CD4-positive, alpha-beta T cell (primary cell): ENCODE results near the gene TEX2. TPM values are rescaled to one million over a fixed set of nuclear protein-coding genes. Genes with fewer than 3 reads are reported as not detected.
"Not testable (repeated sequence)": the region's sequence is repeated elsewhere in the genome, so short reads cannot be mapped to it uniquely, and the experiment has no call there.

Experiments used
- ATAC-seq: fragments of 200-7000 bp; cut with Tn5 transposase; one replicate; pipeline ENCODE4 v1.10.0; 2022; ENCODE audit warnings: mild to moderate bottlenecking; ENCODE audit not compliant: poor library complexity
- CTCF ChIA-PET: fragments of 350-600 bp; sonication (Branson Sonifier 250); formaldehyde crosslinking; loops from one replicate; lab custom pipeline; 2021; ENCODE audit warnings: antibody characterized with exemption, inconsistent platforms; lab: Charles Lee
- POLR2A ChIA-PET: fragments of 350-600 bp; sonication (Branson Sonifier 250); formaldehyde crosslinking; loops from one replicate; lab custom pipeline; 2021; ENCODE audit warnings: antibody characterized with exemption, inconsistent platforms; lab: Charles Lee
- DNase-seq, 14 experiments: peaks; one replicate each; pipeline ENCODE4 v3.0.0-alpha.2; 2013 to 2020; ENCODE audit warnings: mixed read lengths in 2 of 14
- H3K27ac ChIP-seq, 2 donors: one replicate each; pipeline versions ENCODE4 v1.5.1 to v1.7.0; 2013; ENCODE audit warnings: low read length in 2 of 2, low read depth in 1 of 2, mild to moderate bottlenecking in 1 of 2
- H3K27me3 ChIP-seq, 2 experiments: 1 replicate in 1 of 2; 2 replicates in 1 of 2; pipeline versions ENCODE4 v1.6.1 to v1.7.0; 2013; ENCODE audit warnings: low read length in 2 of 2, control low read depth in 1 of 2, mild to moderate bottlenecking in 1 of 2, moderate library complexity in 1 of 2; ENCODE audit not compliant: insufficient read depth in 2 of 2, control insufficient read depth in 1 of 2
- H3K36me3 ChIP-seq: one replicate; pipeline ENCODE4 v1.6.1; 2013; ENCODE audit warnings: low read length, control low read depth; ENCODE audit not compliant: insufficient read depth
- H3K4me1 ChIP-seq: one replicate; pipeline ENCODE4 v1.6.1; 2013; ENCODE audit warnings: low read length, control low read depth; ENCODE audit not compliant: insufficient read depth
- H3K4me3 ChIP-seq: one replicate; pipeline ENCODE4 v1.5.1; 2013; ENCODE audit warnings: mild to moderate bottlenecking, low read length, moderate library complexity
- H3K9me3 ChIP-seq, 2 experiments: 1 replicate in 1 of 2; 2 replicates in 1 of 2; pipeline versions ENCODE4 v1.6.1 to v1.7.0; 2013; ENCODE audit warnings: low read length in 2 of 2, mild to moderate bottlenecking in 2 of 2, control low read depth in 1 of 2, moderate library complexity in 1 of 2; ENCODE audit not compliant: control insufficient read depth in 1 of 2, insufficient read depth in 1 of 2
- H3K27ac Mint-ChIP-seq: one replicate; pipeline ENCODE4 v1.8.0; 2020; ENCODE audit warnings: mixed read lengths
- H3K27me3 Mint-ChIP-seq: one replicate; pipeline ENCODE4 v1.8.0; 2021; ENCODE audit warnings: mixed read lengths
- H3K36me3 Mint-ChIP-seq: one replicate; pipeline ENCODE4 v1.8.0; 2021; ENCODE audit warnings: low read depth, mixed read lengths
- H3K4me1 Mint-ChIP-seq: one replicate; pipeline ENCODE4 v1.8.0; 2021; ENCODE audit warnings: low read depth, mixed read lengths
- H3K4me3 Mint-ChIP-seq: one replicate; pipeline ENCODE4 v1.8.0; 2020; ENCODE audit warnings: mild to moderate bottlenecking, mixed read lengths
- H3K9me3 Mint-ChIP-seq: one replicate; pipeline ENCODE4 v1.8.0; 2020; ENCODE audit warnings: mixed read lengths
- intact Hi-C, 2 experiments: fragments of 100-400 bp; cut with DNase I in 1 of 2; cut with micrococcal nuclease in 1 of 2; formaldehyde crosslinking; loops; one replicate each; pipeline versions ENCODE4 v1.15.1 to v1.9.0; 2023 to 2025; cut with DNase I, micrococcal nuclease
- total RNA-seq, 174 experiments: library from RNA in 2 of 174; stranded (reverse) in 2 of 174; gene quantifications; one replicate each; pipeline ENCODE4 v1.2.3 and lab custom pipeline; 2021 to 2026
- TF ChIP-seq, protein P1 (sequence below): fragments of 200-600 bp; IDR thresholded peaks from one replicate; pipeline ENCODE4 v1.8.0; 2022; ENCODE audit warnings: antibody characterized with exemption, mild to moderate bottlenecking

The TEX2 gene
- total RNA-seq, 2 experiments from 2014 or later = 8.6 to 8.9 TPM

DNA sequence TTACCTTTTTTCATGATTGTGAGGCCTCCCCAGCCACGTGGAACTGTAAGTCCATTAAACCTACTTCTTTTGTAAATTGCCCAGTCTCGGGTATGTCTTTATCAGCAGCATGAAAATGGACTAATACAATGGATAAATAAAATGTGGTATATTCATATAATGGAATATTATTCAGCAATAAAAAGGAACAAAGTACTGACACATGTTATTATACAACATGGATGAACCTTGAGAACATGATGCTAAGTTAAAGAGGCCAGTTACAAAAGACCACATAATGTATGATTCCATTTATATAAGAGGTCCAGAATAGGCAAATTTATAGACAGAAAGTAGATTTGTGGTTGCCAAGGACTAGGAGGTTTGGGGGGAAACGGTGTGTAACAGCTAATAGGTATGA, 138.5 kb downstream of the TEX2 start:
- peaks cover 41% of the 10 kb centered on the region for H3K4me1 ChIP-seq

DNA sequence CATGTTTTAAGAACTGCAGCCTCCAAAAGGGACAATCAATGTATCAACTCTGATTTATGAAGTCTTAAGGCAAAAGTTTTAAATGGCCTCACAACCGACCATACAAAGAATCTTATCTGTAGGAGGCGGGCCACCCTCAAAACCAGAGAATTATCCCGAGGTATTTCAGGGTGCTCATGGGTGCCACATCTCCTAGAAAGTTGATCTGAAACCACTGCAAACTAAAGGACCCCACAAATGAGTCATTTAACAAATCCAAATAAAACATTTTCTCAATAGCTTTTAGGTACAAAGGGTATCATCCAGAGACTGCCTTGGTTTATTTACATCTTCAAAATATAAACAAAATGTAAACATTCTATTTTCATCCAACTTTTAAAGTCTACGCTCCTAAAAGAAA, 139.9 kb downstream of the TEX2 start:
- Histone ChIP-seq H3K4me1 (peaks cover 45% of the 10 kb centered on the region), H3K27ac (no peak overlapping the region), H3K36me3 (peaks cover 5% of the 10 kb centered on the region), H3K9me3 (no peaks in the 10 kb centered on the region), H3K4me3 (no peak overlapping the region), H3K27me3 (no peaks in the 10 kb centered on the region)
- Mint-ChIP-seq H3K4me1 (peaks cover 74% of the 10 kb centered on the region), H3K27me3 (no peaks in the 10 kb centered on the region), H3K9me3 (no peaks in the 10 kb centered on the region), H3K27ac (no peak overlapping the region), H3K36me3 (peaks cover 13% of the 10 kb centered on the region), H3K4me3 (no peak overlapping the region)
- ChIA-PET CTCF (interaction anchor here (2.8 kb wide), 3 partner anchors 11 to 97 kb away, joined by 8 to 11 read pairs (median 10); no protein-coding TSS in a partner anchor), POLR2A (interaction anchor here (3.2 kb wide), 1 partner anchor 23 kb away, joined by 7 read pairs; no protein-coding TSS in a partner anchor)
- DNase-seq = no peak
- TF ChIP-seq, protein P1, sequence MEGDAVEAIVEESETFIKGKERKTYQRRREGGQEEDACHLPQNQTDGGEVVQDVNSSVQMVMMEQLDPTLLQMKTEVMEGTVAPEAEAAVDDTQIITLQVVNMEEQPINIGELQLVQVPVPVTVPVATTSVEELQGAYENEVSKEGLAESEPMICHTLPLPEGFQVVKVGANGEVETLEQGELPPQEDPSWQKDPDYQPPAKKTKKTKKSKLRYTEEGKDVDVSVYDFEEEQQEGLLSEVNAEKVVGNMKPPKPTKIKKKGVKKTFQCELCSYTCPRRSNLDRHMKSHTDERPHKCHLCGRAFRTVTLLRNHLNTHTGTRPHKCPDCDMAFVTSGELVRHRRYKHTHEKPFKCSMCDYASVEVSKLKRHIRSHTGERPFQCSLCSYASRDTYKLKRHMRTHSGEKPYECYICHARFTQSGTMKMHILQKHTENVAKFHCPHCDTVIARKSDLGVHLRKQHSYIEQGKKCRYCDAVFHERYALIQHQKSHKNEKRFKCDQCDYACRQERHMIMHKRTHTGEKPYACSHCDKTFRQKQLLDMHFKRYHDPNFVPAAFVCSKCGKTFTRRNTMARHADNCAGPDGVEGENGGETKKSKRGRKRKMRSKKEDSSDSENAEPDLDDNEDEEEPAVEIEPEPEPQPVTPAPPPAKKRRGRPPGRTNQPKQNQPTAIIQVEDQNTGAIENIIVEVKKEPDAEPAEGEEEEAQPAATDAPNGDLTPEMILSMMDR = no peak
- no peak for ATAC-seq
- intact Hi-C loops = loop anchor here in 1 of 2 experiments (10.0 kb wide), 1 partner anchor 542 kb away; the partner anchor contains the start of gene SMURF2

More for the DNA sequence above, 138.5 kb downstream of the TEX2 start:
- H3K36me3 ChIP-seq = peaks cover 5% of the 10 kb centered on the region
- ChIA-PET CTCF (interaction anchor here (1.1 to 2.8 kb wide), 4 partner anchors 9 to 205 kb away, joined by 3 to 13 read pairs (median 10); no protein-coding TSS in a partner anchor), POLR2A (interaction anchor here (0.6 to 3.2 kb wide), 6 partner anchors 18 to 104 kb away, joined by 3 to 7 read pairs (median 3); partner anchors contain the start of gene ICAM2)
- H3K4me3 ChIP-seq = no peak overlapping the region
- intact Hi-C loops = loop anchor here in 1 of 2 experiments (5.0 to 10.0 kb wide), 2 partner anchors 42 to 540 kb away; partner anchors contain the start of gene SMURF2
- DNase-seq (no peak), ATAC-seq (no peak)
- no peaks in the 10 kb centered on the region for H3K27me3 ChIP-seq
- Mint-ChIP-seq H3K36me3 (peaks cover 19% of the 10 kb centered on the region), H3K4me3 (peak overlapping the region; percentile 49), H3K4me1 (peaks cover 78% of the 10 kb centered on the region), H3K9me3 (no peaks in the 10 kb centered on the region), H3K27me3 (no peaks in the 10 kb centered on the region), H3K27ac (no peak overlapping the region)
- TF ChIP-seq, protein P1 = no peak
- no peaks in the 10 kb centered on the region for H3K9me3 ChIP-seq
- no peak overlapping the region for H3K27ac ChIP-seq

DNA sequence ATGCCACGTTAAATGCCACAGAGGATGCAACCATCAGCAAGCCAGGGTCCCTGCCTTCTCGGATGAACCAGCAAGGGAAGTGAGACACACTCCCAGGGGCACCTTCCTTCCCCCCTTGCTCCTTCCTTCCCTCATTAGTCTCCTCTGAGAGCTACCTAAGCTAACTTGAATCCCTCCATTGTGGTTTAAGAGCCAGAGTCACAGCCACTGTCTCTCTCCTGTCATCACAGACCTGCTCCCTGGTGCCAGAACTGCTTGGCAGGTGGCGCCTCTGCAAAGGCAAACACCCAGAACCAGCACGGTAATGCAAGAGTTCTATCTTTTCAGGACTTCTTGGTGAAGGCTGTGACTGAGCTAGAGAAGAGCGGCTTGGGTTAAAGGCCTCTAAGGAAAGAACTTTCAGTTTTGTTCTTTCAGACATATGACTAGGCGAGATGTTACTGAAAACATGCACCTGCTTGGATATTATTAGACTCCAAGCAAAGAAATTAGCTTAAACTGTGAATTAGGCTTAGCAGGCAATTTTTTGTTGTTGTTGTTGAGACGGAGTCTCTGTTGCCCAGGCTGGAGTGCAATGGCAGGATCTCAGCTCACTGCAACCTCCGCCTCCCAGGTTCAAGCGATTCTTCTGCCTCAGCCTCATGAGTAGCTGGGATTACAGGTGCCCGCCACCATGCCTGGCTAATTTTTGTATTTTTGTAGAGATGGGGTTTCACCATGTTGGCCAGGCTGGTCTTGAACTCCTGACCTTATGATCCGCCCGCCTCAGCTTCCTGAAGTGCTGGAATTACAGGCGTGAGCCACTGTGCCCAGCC, 141.9 kb downstream of the TEX2 start:
- H3K4me1 Mint-ChIP-seq = peaks cover 73% of the 10 kb centered on the region
- H3K27me3 Mint-ChIP-seq, H3K36me3 ChIP-seq, H3K9me3 ChIP-seq, H3K27me3 ChIP-seq, H3K9me3 Mint-ChIP-seq: not testable (repeated sequence)
- H3K27ac ChIP-seq = peak overlapping the region; percentile 40 to 65
- H3K4me1 ChIP-seq = peaks cover 58% of the 10 kb centered on the region
- H3K4me3 Mint-ChIP-seq = peak overlapping the region; percentile 81
- peaks cover 15% of the 10 kb centered on the region for H3K36me3 Mint-ChIP-seq
- peak; percentile 88 for ATAC-seq
- POLR2A ChIA-PET = interaction anchor here (0.9 to 2.6 kb wide), 12 partner anchors 8 to 101 kb away, joined by 3 to 22 read pairs (median 5); partner anchors contain the start of genes ERN1 and ICAM2
- intact Hi-C loops = loop anchor here (2.0 to 10.0 kb wide), 2 partner anchors 14 to 544 kb away; partner anchors contain the start of gene SMURF2 (in 1 of the 2)
- CTCF ChIA-PET = interaction anchor here (1.0 to 2.8 kb wide), 6 partner anchors 15 to 202 kb away, joined by 3 to 10 read pairs (median 5); no protein-coding TSS in a partner anchor
- H3K4me3 ChIP-seq = peak overlapping the region; percentile 24
- DNase-seq = peak in 10 of 14 experiments; percentile 11 to 62 (median 32)
- H3K27ac Mint-ChIP-seq = peak overlapping the region; percentile 83
